Omental fat pad (tissue), 4 donors: ENCODE data around the gene HDAC8. TPM values are rescaled to one million over a fixed set of nuclear protein-coding genes. Genes with fewer than 3 reads are reported as not detected.
"Not testable (repeated sequence)": the region's sequence is repeated elsewhere in the genome, so short reads cannot be mapped to it uniquely, and the experiment has no call there.

Source experiments
- ATAC-seq: fragments of 150-250 bp; one replicate; pipeline ENCODE4 v1.9.1; 2016; ENCODE audit warnings: mild to moderate bottlenecking, moderate library complexity; ENCODE audit not compliant: low FRiP score
- DNase-seq: peaks from one replicate; pipeline ENCODE4 v3.0.0-alpha.2; 2019; ENCODE audit warnings: low spot score
- CTCF ChIP-seq, 3 donors: fragments of 450-650 bp; IDR thresholded peaks; one replicate each; pipeline ENCODE4 v1.5.1; 2016 to 2017; ENCODE audit warnings: antibody characterized with exemption in 3 of 3, mild to moderate bottlenecking in 3 of 3, moderate library complexity in 2 of 3
- total RNA-seq, 4 donors: library from RNA; depleted of rRNA; stranded (reverse); fragments of >200 nt; gene quantifications; one replicate each; pipeline ENCODE4 v1.1.0, GENCODE V29; 2016

Gene HDAC8
- total RNA-seq, 4 donors from 2014 or later, result 24.9 to 41.3 (median 30.5) TPM

GRCh38 chrX:72409993-72410392 lies 162.7 kb downstream of the HDAC8 start:
- no peak for TF ChIP-seq CTCF (IDR thresholded peaks at IDR 0.05)
- DNase-seq, result no peak
- no peak for ATAC-seq

- no peak for DNase-seq
- ATAC-seq, result no peak
Measured at GRCh38 chrX:72408885-72409284, 163.8 kb downstream of the HDAC8 start.

GRCh38 chrX:72405136-72405535 lies 167.5 kb downstream of the HDAC8 start:
- not testable (repeated sequence) for DNase-seq, ATAC-seq

More at GRCh38 chrX:72408885-72409284, 163.8 kb downstream of the HDAC8 start:
- no peak for TF ChIP-seq CTCF (IDR thresholded peaks at IDR 0.05)

GRCh38 chrX:72402614-72403013 lies 170.0 kb downstream of the HDAC8 start:
- no peak for TF ChIP-seq CTCF (IDR thresholded peaks at IDR 0.05)
- ATAC-seq, result no peak

GRCh38 chrX:72399816-72400215 lies 172.8 kb downstream of the HDAC8 start:
- no peak for TF ChIP-seq CTCF (IDR thresholded peaks at IDR 0.05)
- DNase-seq (no peak), ATAC-seq (no peak)

More at GRCh38 chrX:72402614-72403013, 170.0 kb downstream of the HDAC8 start:
- DNase-seq, result no peak

- ATAC-seq, result no peak
- no peak for TF ChIP-seq CTCF (IDR thresholded peaks at IDR 0.05)
- no peak for DNase-seq
Measured at GRCh38 chrX:72396117-72396516, 176.5 kb downstream of the HDAC8 start.

GRCh38 chrX:72395237-72395636 lies 177.4 kb downstream of the HDAC8 start:
- ATAC-seq, result no peak
- no peak for DNase-seq
- TF ChIP-seq CTCF (IDR thresholded peaks at IDR 0.05), result no peak
